ENCODE measurements around the gene CNNM3. TPM values are rescaled to one million over a fixed set of nuclear protein-coding genes. Genes with fewer than 3 reads are reported as not detected.
A peak's percentile ranks its signal among the peaks of the same experiment; 100 is the strongest.

CNNM3 gene
- total RNA-seq, 1 donor from 2014 or later: 6.1 TPM

DNA sequence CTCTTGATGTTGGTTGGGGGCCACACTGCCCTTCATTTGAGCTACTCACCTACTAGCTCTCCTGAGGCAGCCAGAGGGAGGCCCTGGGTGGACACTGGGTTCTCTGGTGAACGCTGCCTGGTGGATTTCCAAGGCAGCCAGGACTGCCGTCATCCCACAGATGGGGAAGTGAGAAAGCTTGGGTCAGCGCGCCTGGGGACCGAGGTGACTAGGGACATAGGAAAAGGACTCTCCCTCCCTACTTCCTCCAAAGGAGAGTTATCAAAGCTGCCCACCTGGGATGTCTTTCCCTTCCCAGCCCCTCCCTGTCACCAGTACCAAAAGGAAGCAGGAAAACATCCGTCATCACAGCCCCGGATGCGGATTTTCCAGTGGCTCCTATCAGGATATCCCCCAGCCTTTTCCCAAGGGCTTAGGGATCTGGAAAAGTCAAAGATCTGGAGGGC, 57.6 kb downstream of the CNNM3 start:
- no peak for DNase-seq (ENCODE audit: low read depth)
- Histone ChIP-seq H3K36me3 (ENCODE audit: control insufficient read depth, insufficient read depth, low read length) (no peaks in the 10 kb centered on the region), H3K4me3 (ENCODE audit: low read depth, low read length) (no peak overlapping the region), H3K27me3 (ENCODE audit: control insufficient read depth, insufficient read depth, low read length) (no peaks in the 10 kb centered on the region)
- TF ChIP-seq, protein P1, sequence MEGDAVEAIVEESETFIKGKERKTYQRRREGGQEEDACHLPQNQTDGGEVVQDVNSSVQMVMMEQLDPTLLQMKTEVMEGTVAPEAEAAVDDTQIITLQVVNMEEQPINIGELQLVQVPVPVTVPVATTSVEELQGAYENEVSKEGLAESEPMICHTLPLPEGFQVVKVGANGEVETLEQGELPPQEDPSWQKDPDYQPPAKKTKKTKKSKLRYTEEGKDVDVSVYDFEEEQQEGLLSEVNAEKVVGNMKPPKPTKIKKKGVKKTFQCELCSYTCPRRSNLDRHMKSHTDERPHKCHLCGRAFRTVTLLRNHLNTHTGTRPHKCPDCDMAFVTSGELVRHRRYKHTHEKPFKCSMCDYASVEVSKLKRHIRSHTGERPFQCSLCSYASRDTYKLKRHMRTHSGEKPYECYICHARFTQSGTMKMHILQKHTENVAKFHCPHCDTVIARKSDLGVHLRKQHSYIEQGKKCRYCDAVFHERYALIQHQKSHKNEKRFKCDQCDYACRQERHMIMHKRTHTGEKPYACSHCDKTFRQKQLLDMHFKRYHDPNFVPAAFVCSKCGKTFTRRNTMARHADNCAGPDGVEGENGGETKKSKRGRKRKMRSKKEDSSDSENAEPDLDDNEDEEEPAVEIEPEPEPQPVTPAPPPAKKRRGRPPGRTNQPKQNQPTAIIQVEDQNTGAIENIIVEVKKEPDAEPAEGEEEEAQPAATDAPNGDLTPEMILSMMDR (IDR thresholded peaks at IDR 0.05; ENCODE audit: insufficient read depth, low read length, severe bottlenecking): no peak
- no peak for FAIRE-seq

DNA sequence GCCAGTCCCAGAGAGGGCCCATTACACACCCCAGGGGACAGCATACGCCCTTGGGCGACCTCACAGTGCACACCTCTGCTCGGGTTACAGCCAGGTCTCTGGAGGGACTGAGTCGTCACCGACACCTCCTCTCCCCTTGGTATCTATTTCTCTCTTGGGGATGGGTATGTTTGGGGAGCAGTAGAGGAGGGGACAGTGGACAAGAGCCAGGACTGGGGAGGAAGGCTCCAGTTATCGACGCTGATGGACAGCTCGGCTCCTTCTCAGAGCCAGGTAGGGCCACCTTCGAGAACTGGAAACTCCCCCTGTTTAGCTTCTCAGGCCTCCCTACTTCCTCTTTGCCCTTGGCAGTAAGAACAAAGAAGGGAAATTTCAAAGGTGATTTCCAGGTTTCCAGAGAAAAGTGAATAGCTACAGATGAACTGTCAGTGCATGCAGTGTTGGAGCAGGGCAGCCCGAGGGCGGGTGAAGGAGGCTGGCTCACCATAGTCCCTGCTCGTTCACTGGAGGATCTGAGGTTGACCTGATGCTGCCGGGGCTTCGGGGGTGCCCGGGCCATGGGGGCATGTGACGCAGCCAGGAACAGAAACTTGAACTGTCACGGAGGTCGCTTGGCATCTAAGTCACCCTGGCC, 58.2 kb downstream of the CNNM3 start:
- FAIRE-seq: no peak
- TF ChIP-seq, protein P1 (IDR thresholded peaks at IDR 0.05; ENCODE audit: insufficient read depth, low read length, severe bottlenecking): no peak
- DNase-seq (ENCODE audit: low read depth): peak; percentile 55
- Histone ChIP-seq H3K36me3 (ENCODE audit: control insufficient read depth, insufficient read depth, low read length) (no peaks in the 10 kb centered on the region), H3K27me3 (ENCODE audit: control insufficient read depth, insufficient read depth, low read length) (no peaks in the 10 kb centered on the region), H3K4me3 (ENCODE audit: low read depth, low read length) (no peak overlapping the region)

DNA sequence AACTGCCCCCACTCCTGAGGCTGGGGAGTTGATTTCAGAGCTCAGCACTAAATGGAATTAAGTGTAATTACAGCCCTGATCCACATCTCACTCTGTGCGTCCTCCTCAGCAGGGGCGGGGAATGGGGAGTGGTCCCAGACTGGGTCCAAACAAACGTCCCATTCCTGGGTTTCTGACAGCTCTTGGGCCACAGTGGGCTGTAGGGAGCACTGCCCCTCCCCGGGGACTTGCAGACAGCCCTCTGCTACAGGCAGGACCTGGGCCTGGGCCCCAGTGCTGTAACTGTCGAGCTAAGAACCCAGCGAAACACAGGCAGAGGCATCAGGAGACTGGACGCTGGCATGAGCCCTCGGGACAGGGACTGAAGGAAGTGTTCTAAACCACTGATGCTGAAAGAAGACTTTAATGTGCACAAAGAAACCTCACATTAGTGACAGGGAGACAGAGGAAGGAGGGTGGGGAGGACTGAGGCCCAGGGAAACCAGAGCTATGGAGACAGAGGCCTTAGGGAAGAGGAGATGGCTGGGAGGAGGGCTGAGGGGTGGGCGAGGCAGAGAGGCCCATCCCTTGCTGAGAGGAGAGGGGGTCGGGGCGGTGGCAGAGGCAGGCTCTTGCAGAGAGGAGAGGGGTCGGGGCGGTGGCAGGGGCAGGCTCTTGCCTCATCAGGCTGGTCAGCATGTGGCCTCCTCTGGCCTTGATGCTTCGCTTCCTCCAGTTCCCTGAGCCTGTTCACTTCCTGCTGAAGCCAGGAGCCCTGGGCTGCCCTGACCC, 59.6 kb downstream of the CNNM3 start:
- no peak for DNase-seq (ENCODE audit: low read depth)
- Histone ChIP-seq H3K36me3 (ENCODE audit: control insufficient read depth, insufficient read depth, low read length) (no peaks in the 10 kb centered on the region), H3K4me3 (ENCODE audit: low read depth, low read length) (no peak overlapping the region), H3K27me3 (ENCODE audit: control insufficient read depth, insufficient read depth, low read length) (no peaks in the 10 kb centered on the region)
- FAIRE-seq: no peak
- TF ChIP-seq, protein P1 (IDR thresholded peaks at IDR 0.05; ENCODE audit: insufficient read depth, low read length, severe bottlenecking): no peak

DNA sequence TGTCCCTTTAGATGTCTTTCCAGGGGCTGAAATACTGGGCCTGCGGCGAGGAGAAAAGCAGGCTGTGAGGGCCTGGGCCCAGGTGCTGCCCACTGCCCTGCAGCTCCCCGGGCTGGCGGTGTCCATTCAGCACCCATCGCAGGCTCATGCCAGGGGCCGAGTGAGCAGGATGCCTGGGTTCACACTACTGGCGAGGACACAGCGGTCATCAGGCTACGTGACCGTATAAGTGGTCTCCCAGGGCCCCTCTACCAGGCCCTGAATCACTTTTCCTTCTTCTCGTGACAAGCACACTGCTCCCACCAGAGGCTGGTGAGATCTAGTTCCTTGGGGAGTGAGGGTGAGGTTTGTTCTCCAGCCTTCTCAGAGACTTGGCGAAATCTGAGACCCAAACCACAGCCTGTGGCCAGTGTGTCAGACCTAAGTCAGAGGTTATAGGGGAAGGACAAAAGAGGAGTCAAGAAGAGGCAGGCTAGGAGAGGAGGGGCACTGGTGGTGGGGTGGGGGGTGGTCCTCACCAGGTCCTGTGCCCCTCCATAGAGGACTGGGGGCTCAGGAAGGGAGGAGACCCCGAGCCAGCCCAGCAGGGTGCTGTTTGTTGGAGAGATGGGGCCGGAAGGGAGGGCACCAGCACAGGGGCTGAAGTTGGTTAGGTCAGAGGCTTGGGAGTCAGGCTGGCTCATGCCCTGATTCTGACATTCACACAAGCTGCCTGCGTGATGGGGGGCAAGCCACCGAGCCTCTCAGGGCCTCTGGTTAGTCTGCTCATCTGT, 60.4 kb downstream of the CNNM3 start:
- TF ChIP-seq, protein P1 (IDR thresholded peaks at IDR 0.05; ENCODE audit: insufficient read depth, low read length, severe bottlenecking): no peak
- Histone ChIP-seq H3K4me3 (ENCODE audit: low read depth, low read length) (no peak overlapping the region), H3K27me3 (ENCODE audit: control insufficient read depth, insufficient read depth, low read length) (no peaks in the 10 kb centered on the region), H3K36me3 (ENCODE audit: control insufficient read depth, insufficient read depth, low read length) (no peaks in the 10 kb centered on the region)
- no peak for DNase-seq (ENCODE audit: low read depth)
- FAIRE-seq: no peak

DNA sequence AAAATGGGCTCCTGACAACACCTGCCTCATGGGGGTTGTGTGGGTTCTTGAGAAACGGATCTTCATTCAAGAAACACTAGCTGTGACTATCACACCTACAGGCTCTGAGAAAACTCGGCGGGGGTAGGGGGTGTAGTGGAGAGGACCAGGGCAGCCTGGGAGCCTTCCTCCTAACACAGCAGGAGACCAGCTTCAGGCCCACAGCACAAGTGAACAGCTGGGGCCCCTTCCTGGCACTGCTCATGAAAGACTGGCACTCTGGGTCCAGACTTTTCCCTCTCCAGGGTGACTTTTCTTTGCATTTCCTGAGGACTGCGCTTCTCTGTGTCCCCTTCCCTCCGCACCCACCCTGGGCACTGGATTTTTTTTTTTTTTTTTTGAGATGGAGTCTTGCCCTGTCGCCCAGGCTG, 61.0 kb downstream of the CNNM3 start:
- Histone ChIP-seq H3K27me3 (ENCODE audit: control insufficient read depth, insufficient read depth, low read length) (no peaks in the 10 kb centered on the region), H3K4me3 (ENCODE audit: low read depth, low read length) (no peak overlapping the region), H3K36me3 (ENCODE audit: control insufficient read depth, insufficient read depth, low read length) (no peaks in the 10 kb centered on the region)
- no peak for FAIRE-seq
- no peak for DNase-seq (ENCODE audit: low read depth)
- TF ChIP-seq, protein P1 (IDR thresholded peaks at IDR 0.05; ENCODE audit: insufficient read depth, low read length, severe bottlenecking): no peak
